ENCODE data around the gene RASSF3. TPM values are rescaled to one million over a fixed set of nuclear protein-coding genes. Genes with fewer than 3 reads are reported as not detected.

RASSF3 gene
- total RNA-seq, 2 experiments from 2014 or later = 16.3 to 49.9 TPM

- intact Hi-C loops (cut with micrococcal nuclease; ENCODE audit: unreplicated experiment) = no loop called here
- H2AFZ ChIP-seq (ENCODE audit: low read length) = no peak overlapping the region
- H3K79me2 ChIP-seq (ENCODE audit: insufficient read depth, low read depth, low read length) = no peaks in the 10 kb centered on the region
- CTCF ChIA-PET (ENCODE audit: unreplicated experiment) = no interaction called here
- H3K4me1 ChIP-seq (ENCODE audit: insufficient read depth, low read length, poor library complexity, severe bottlenecking) = no peaks in the 10 kb centered on the region
- no peaks in the 10 kb centered on the region for H4K20me1 ChIP-seq (ENCODE audit: insufficient read depth, low read length)
- no peaks in the 10 kb centered on the region for H3K9me3 ChIP-seq (ENCODE audit: low read length)
- no peak for TF ChIP-seq CTCF (conservative IDR thresholded peaks at IDR 0.05; ENCODE audit: low read length)
- no peak for TF ChIP-seq EZH2phosphoT487 (IDR thresholded peaks at IDR 0.05; ENCODE audit: borderline replicate concordance, low read depth, low read length)
- H3K27ac ChIP-seq (ENCODE audit: low read depth, low read length, poor library complexity, severe bottlenecking) = no peak overlapping the region
- no peak for DNase-seq (ENCODE audit: low spot score)
- no peaks in the 10 kb centered on the region for H3K36me3 ChIP-seq (ENCODE audit: insufficient read depth, low read length)
- POLR2A ChIA-PET = interaction anchor here (0.6 to 0.7 kb wide), 2 partner anchors 74 to 174 kb away, joined by 3 to 7 read pairs; no protein-coding TSS in a partner anchor
- H3K4me2 ChIP-seq (ENCODE audit: low read length) = no peak overlapping the region
- BruUV-seq (replicated peaks) = no TSS peak
- no peaks in the 10 kb centered on the region for H3K9me2 ChIP-seq (ENCODE audit: insufficient read depth, low read length)
- no peak overlapping the region for H3K4me3 ChIP-seq (ENCODE audit: low read depth, low read length, poor library complexity, severe bottlenecking)
Measured at GRCh38 chr12:64566122-64566521, 44.2 kb upstream of the RASSF3 start.

DNA sequence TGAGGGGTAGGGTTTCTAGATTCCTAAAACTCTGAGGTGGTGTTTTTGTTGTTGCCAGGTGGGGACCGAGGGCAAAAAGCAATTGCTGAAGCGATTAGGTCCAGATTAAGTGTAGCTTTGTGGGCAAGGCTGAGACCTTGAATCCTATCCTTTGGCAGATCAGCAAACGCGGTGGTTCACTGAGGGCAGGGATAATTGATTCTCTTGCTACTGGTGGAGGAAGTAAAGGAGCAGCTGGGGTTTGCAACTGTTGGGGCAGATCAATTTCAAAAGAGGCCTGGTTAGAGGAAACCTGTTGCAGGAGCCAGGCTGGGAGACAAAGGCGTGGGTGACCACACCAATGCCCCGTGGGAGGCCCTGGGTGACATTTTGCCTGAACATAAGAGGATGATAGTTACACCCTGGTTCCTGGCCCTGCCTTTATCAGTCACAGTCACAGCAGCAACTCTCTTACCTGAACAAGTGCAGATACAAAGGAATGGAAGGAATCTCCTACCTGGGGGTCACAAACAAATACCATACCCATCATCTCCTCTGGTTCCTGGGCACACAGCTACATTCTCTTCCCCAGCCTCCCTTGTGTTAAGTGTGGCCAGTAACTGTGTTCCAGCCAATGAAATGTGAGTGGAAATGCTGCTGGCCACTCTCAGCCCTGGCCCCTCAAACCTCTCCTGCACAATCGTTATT is 43.3 kb upstream of the RASSF3 start:
- no TSS peak for BruUV-seq (replicated peaks)
- H3K27ac ChIP-seq (ENCODE audit: low read depth, low read length, poor library complexity, severe bottlenecking) = no peak overlapping the region
- H3K9me3 ChIP-seq (ENCODE audit: low read length) = no peaks in the 10 kb centered on the region
- no peaks in the 10 kb centered on the region for H3K4me1 ChIP-seq (ENCODE audit: insufficient read depth, low read length, poor library complexity, severe bottlenecking)
- H3K79me2 ChIP-seq (ENCODE audit: insufficient read depth, low read depth, low read length) = no peaks in the 10 kb centered on the region
- H3K36me3 ChIP-seq (ENCODE audit: insufficient read depth, low read length) = no peaks in the 10 kb centered on the region
- TF ChIP-seq CTCF (conservative IDR thresholded peaks at IDR 0.05; ENCODE audit: low read length) = no peak
- TF ChIP-seq EZH2phosphoT487 (IDR thresholded peaks at IDR 0.05; ENCODE audit: borderline replicate concordance, low read depth, low read length) = no peak
- H4K20me1 ChIP-seq (ENCODE audit: insufficient read depth, low read length) = no peaks in the 10 kb centered on the region
- no peak overlapping the region for H3K4me3 ChIP-seq (ENCODE audit: low read depth, low read length, poor library complexity, severe bottlenecking)
- intact Hi-C loops (cut with micrococcal nuclease; ENCODE audit: unreplicated experiment) = no loop called here
- no peak for DNase-seq (ENCODE audit: low spot score)
- CTCF ChIA-PET (ENCODE audit: unreplicated experiment) = no interaction called here
- no peaks in the 10 kb centered on the region for H3K9me2 ChIP-seq (ENCODE audit: insufficient read depth, low read length)
- no peak overlapping the region for H3K4me2 ChIP-seq (ENCODE audit: low read length)
- H2AFZ ChIP-seq (ENCODE audit: low read length) = no peak overlapping the region
- POLR2A ChIA-PET = interaction anchor here (0.6 kb wide), 1 partner anchor 23 kb away, joined by 3 read pairs; no protein-coding TSS in a partner anchor

- Histone ChIP-seq H3K4me1 (ENCODE audit: insufficient read depth, low read length, poor library complexity, severe bottlenecking) (no peaks in the 10 kb centered on the region), H3K4me2 (ENCODE audit: low read length) (no peak overlapping the region), H3K4me3 (ENCODE audit: low read depth, low read length, poor library complexity, severe bottlenecking) (no peak overlapping the region), H3K9me2 (ENCODE audit: insufficient read depth, low read length) (no peaks in the 10 kb centered on the region), H4K20me1 (ENCODE audit: insufficient read depth, low read length) (no peaks in the 10 kb centered on the region), H3K36me3 (ENCODE audit: insufficient read depth, low read length) (no peaks in the 10 kb centered on the region), H3K27ac (ENCODE audit: low read depth, low read length, poor library complexity, severe bottlenecking) (no peak overlapping the region), H3K9me3 (ENCODE audit: low read length) (no peaks in the 10 kb centered on the region), H3K79me2 (ENCODE audit: insufficient read depth, low read depth, low read length) (no peaks in the 10 kb centered on the region), H2AFZ (ENCODE audit: low read length) (no peak overlapping the region)
- CTCF ChIA-PET (ENCODE audit: unreplicated experiment) = no interaction called here
- no TSS peak for BruUV-seq (replicated peaks)
- no peak for DNase-seq (ENCODE audit: low spot score)
- POLR2A ChIA-PET = interaction anchor here (0.6 to 0.8 kb wide), 2 partner anchors 22 to 95 kb away, joined by 3 read pairs; no protein-coding TSS in a partner anchor
- no peak for TF ChIP-seq EZH2phosphoT487 (IDR thresholded peaks at IDR 0.05; ENCODE audit: borderline replicate concordance, low read depth, low read length)
- intact Hi-C loops (cut with micrococcal nuclease; ENCODE audit: unreplicated experiment) = no loop called here
Measured at GRCh38 chr12:64567570-64567969, 42.7 kb upstream of the RASSF3 start.

Data from OCI-LY7 (cell line).